OCI-LY7 (cell line): ENCODE results near the gene TBC1D9B. TPM values are rescaled to one million over a fixed set of nuclear protein-coding genes. Genes with fewer than 3 reads are reported as not detected.

Experiments used
- BruUV-seq: library from RNA; stranded (reverse); fragments of 400-500 nt; replicated peaks from 2 replicates; lab custom pipeline; 2021; lab: Mats Ljungman, UMichigan
- CTCF ChIA-PET: fragments of 300-600 bp; sonication (Branson Sonifier 250); formaldehyde crosslinking; loops from one replicate; lab custom pipeline; 2022; ENCODE audit warnings: antibody characterized with exemption; ENCODE audit not compliant: unreplicated experiment; lab: Charles Lee
- POLR2A ChIA-PET: fragments of 300-600 bp; sonication (Branson Sonifier 250); formaldehyde crosslinking; loops from one replicate; lab custom pipeline; 2022; ENCODE audit warnings: antibody characterized with exemption; lab: Charles Lee
- DNase-seq: peaks from one replicate; pipeline ENCODE4 v3.0.0-alpha.2; 2015; ENCODE audit warnings: low spot score
- H2AFZ ChIP-seq: fragments of 200-600 bp; sonication (generic), shearing (Covaris generic); 2 replicates; pipeline ENCODE4 v1.6.1; 2014; ENCODE audit warnings: mild to moderate bottlenecking, antibody characterized with exemption, low read length, moderate library complexity
- H3K27ac ChIP-seq: fragments of 200-600 bp; sonication (generic); 2 replicates; pipeline ENCODE4 v1.5.1; 2014; ENCODE audit warnings: mixed run types, low read depth, mild to moderate bottlenecking, moderate library complexity, low read length, inconsistent platforms; ENCODE audit not compliant: poor library complexity, severe bottlenecking
- H3K36me3 ChIP-seq: fragments of 200-600 bp; sonication (generic); 2 replicates; pipeline ENCODE4 v1.6.1; 2014; ENCODE audit warnings: mild to moderate bottlenecking, antibody characterized with exemption, low read length, moderate library complexity, mixed read lengths; ENCODE audit not compliant: insufficient read depth
- H3K4me1 ChIP-seq: fragments of 200-600 bp; sonication (generic); 2 replicates; pipeline ENCODE4 v1.5.1; 2014; ENCODE audit warnings: mild to moderate bottlenecking, low read length; ENCODE audit not compliant: insufficient read depth, poor library complexity, severe bottlenecking
- H3K4me2 ChIP-seq: fragments of 200-600 bp; sonication (generic); 2 replicates; pipeline ENCODE4 v1.6.1; 2014; ENCODE audit warnings: mild to moderate bottlenecking, low read length
- H3K4me3 ChIP-seq: fragments of 200-600 bp; sonication (generic); 2 replicates; pipeline ENCODE4 v1.5.1; 2014; ENCODE audit warnings: mild to moderate bottlenecking, low read depth, low read length; ENCODE audit not compliant: poor library complexity, severe bottlenecking
- H3K79me2 ChIP-seq: fragments of 200-600 bp; sonication (generic); 2 replicates; pipeline ENCODE4 v1.6.1; 2016; ENCODE audit warnings: low read depth, mild to moderate bottlenecking, low read length, moderate library complexity, mixed read lengths; ENCODE audit not compliant: insufficient read depth
- H3K9me2 ChIP-seq: fragments of 200-600 bp; sonication (generic); 2 replicates; pipeline ENCODE4 v1.6.1; 2016; ENCODE audit warnings: mild to moderate bottlenecking, low read length, mixed read lengths; ENCODE audit not compliant: insufficient read depth
- H3K9me3 ChIP-seq: fragments of 200-600 bp; sonication (generic); 2 replicates; pipeline ENCODE4 v1.6.1; 2014; ENCODE audit warnings: mild to moderate bottlenecking, mixed run types, low read length, mixed read lengths
- H4K20me1 ChIP-seq: fragments of 200-600 bp; sonication (generic); 2 replicates; pipeline ENCODE4 v1.6.1; 2014; ENCODE audit warnings: mild to moderate bottlenecking, antibody characterized with exemption, low read length, moderate library complexity, mixed read lengths; ENCODE audit not compliant: insufficient read depth
- EZH2phosphoT487 ChIP-seq: fragments of 200-600 bp; sonication (generic); IDR thresholded peaks from 2 replicates; pipeline ENCODE4 v1.6.1; 2018; ENCODE audit warnings: low read depth, borderline replicate concordance, mild to moderate bottlenecking, mixed run types, antibody characterized with exemption, low read length, moderate library complexity, mixed read lengths
- intact Hi-C: fragments of 100-400 bp; cut with micrococcal nuclease; formaldehyde crosslinking; loops from one replicate; pipeline ENCODE4 v1.10.0; 2022; ENCODE audit not compliant: unreplicated experiment
- total RNA-seq, 2 experiments: library from RNA; depleted of rRNA in 1 of 2; stranded (reverse); fragments of >200 nt in 1 of 2; shearing (Covaris generic) in 1 of 2; gene quantifications; 2 replicates each; pipeline ENCODE4 v1.2.3, GENCODE V29; 2014 to 2022
- TF ChIP-seq, protein P1 (sequence below): fragments of 200-600 bp; sonication (generic); conservative IDR thresholded peaks from 2 replicates; pipeline ENCODE4 v1.5.1; 2014; ENCODE audit warnings: mild to moderate bottlenecking, antibody characterized with exemption, low read length, moderate library complexity, mixed read lengths

TBC1D9B gene
- total RNA-seq, 2 experiments from 2014 or later: 52.2 to 106 TPM

DNA sequence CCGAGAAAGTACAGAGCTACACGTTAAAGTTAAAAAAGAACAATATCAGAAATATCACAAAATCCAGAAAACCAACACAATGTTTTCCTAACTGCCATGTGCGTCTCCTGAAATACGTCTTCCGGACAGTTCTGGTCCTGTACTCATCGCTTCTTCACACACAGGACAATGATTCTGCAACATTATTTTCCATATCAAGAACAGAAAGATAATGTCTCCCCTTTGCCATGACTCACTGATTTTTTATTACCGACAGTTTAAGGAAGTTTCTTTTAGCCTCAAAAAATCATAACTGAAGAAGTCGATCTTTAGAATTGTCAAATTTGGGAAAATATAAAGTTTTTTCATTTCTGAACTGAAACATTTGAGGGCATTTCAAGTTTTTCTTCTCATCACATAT lies 2.5 kb downstream of the TBC1D9B start:
- H3K36me3 ChIP-seq: peaks cover 38% of the 10 kb centered on the region
- ChIA-PET POLR2A (interaction anchor here (0.6 kb wide), 1 partner anchor 96 kb away, joined by 4 read pairs; no protein-coding TSS in a partner anchor), CTCF (no interaction called here)
- H3K79me2 ChIP-seq: peaks cover 21% of the 10 kb centered on the region
- no TSS peak for BruUV-seq
- TF ChIP-seq, protein P1, sequence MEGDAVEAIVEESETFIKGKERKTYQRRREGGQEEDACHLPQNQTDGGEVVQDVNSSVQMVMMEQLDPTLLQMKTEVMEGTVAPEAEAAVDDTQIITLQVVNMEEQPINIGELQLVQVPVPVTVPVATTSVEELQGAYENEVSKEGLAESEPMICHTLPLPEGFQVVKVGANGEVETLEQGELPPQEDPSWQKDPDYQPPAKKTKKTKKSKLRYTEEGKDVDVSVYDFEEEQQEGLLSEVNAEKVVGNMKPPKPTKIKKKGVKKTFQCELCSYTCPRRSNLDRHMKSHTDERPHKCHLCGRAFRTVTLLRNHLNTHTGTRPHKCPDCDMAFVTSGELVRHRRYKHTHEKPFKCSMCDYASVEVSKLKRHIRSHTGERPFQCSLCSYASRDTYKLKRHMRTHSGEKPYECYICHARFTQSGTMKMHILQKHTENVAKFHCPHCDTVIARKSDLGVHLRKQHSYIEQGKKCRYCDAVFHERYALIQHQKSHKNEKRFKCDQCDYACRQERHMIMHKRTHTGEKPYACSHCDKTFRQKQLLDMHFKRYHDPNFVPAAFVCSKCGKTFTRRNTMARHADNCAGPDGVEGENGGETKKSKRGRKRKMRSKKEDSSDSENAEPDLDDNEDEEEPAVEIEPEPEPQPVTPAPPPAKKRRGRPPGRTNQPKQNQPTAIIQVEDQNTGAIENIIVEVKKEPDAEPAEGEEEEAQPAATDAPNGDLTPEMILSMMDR: no peak
- TF ChIP-seq EZH2phosphoT487: no peak
- H2AFZ ChIP-seq: no peak overlapping the region
- H3K4me1 ChIP-seq: peaks cover 19% of the 10 kb centered on the region
- H3K27ac ChIP-seq: no peak overlapping the region
- no peak for DNase-seq
- intact Hi-C loops: loop anchor here (5.0 kb wide), 4 partner anchors 48 to 387 kb away; partner anchors contain the start of genes MAPK9, MGAT4B and MRNIP
- no peak overlapping the region for H3K4me2 ChIP-seq
- no peaks in the 10 kb centered on the region for H3K9me3 ChIP-seq
- no peaks in the 10 kb centered on the region for H4K20me1 ChIP-seq
- H3K4me3 ChIP-seq: no peak overlapping the region
- no peaks in the 10 kb centered on the region for H3K9me2 ChIP-seq

DNA sequence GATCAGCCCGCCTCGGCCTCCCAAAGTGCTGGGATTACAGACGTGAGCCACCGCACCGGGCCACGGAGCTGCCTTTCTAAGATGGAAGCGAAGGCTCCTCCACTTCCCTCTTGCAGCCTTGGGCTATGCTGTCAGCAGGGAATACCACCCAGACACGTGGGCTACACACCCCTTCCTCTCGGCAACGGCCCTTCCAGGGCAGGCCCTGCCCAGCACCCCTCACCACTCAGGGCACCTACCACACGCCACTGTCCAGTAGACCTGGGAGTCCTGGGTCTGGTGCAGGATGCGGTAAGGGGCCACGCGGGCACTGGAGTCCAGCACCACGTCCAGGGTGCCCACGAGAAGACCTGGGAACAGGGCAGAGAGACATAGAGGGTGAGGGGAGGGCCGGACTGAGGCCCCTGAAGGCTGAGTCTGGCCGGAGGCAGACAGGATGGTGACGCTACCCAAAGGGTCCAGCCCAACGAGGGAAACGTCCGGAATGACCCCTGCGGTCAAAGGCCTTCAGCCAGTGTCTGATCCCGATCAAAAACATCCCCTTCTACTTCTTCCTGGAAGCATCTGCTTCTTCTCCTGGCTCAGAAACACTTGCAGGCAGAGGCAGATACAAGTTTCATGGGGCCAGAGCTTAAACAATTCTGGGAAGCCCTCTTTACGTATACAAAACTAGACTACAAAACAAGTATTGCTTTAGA lies 3.1 kb downstream of the TBC1D9B start:
- H3K4me1 ChIP-seq: peaks cover 19% of the 10 kb centered on the region
- H2AFZ ChIP-seq: no peak overlapping the region
- BruUV-seq: no TSS peak
- H3K9me3 ChIP-seq: no peaks in the 10 kb centered on the region
- H3K9me2 ChIP-seq: no peaks in the 10 kb centered on the region
- no peak for TF ChIP-seq EZH2phosphoT487
- TF ChIP-seq, protein P1: no peak
- DNase-seq: no peak
- H4K20me1 ChIP-seq: no peaks in the 10 kb centered on the region
- intact Hi-C loops: loop anchor here (5.0 kb wide), 4 partner anchors 47 to 388 kb away; partner anchors contain the start of genes MAPK9, MGAT4B and MRNIP
- CTCF ChIA-PET: no interaction called here
- no peak overlapping the region for H3K27ac ChIP-seq
- peaks cover 44% of the 10 kb centered on the region for H3K36me3 ChIP-seq
- no peak overlapping the region for H3K4me2 ChIP-seq
- POLR2A ChIA-PET: interaction anchor here (0.6 kb wide), 1 partner anchor 95 kb away, joined by 4 read pairs; no protein-coding TSS in a partner anchor
- peaks cover 21% of the 10 kb centered on the region for H3K79me2 ChIP-seq
- H3K4me3 ChIP-seq: no peak overlapping the region

DNA sequence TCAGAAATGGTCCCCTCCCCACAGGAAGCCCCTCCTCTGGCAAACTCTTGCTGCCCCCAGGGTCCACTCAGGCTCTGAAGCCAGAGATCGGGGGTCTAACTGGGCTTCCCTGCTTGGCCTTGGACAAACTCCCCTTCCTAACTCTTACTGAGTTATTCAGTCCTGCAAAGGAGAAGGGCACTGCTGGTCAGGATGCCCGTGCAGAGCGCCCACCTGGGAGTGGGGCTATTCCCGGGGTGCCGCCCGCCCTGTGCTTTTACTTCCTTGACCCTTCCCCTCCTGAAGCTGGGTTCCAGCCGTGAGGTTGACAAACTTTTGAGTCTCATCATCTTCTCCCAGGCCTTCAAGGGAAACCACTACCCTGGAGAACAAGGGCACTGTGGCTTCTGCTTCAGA lies 4.9 kb downstream of the TBC1D9B start:
- Histone ChIP-seq H3K79me2 (peaks cover 21% of the 10 kb centered on the region), H3K4me1 (peaks cover 11% of the 10 kb centered on the region), H3K9me3 (no peaks in the 10 kb centered on the region), H3K9me2 (no peaks in the 10 kb centered on the region), H3K27ac (no peak overlapping the region), H3K4me3 (no peak overlapping the region), H3K4me2 (no peak overlapping the region), H4K20me1 (no peaks in the 10 kb centered on the region), H3K36me3 (peaks cover 61% of the 10 kb centered on the region), H2AFZ (no peak overlapping the region)
- ChIA-PET CTCF (no interaction called here), POLR2A (no interaction called here)
- TF ChIP-seq, protein P1: no peak
- TF ChIP-seq EZH2phosphoT487: no peak
- intact Hi-C loops: no loop called here
- no TSS peak for BruUV-seq
- no peak for DNase-seq
